Hematopoietic multipotent progenitor cell treated with erythropoietin and hydrocortisone succinate and interleukin-3 and kit ligand, for 6 days (in vitro differentiated cells): ENCODE data around the gene ELF5.

Experiments
- DNase-seq: peaks from one replicate; pipeline ENCODE4 v3.0.0-alpha.2; 2015

The ELF5 gene

GRCh38 chr11:34490304-34490703, 23.3 kb downstream of the ELF5 start:
- no peak for DNase-seq

DNA sequence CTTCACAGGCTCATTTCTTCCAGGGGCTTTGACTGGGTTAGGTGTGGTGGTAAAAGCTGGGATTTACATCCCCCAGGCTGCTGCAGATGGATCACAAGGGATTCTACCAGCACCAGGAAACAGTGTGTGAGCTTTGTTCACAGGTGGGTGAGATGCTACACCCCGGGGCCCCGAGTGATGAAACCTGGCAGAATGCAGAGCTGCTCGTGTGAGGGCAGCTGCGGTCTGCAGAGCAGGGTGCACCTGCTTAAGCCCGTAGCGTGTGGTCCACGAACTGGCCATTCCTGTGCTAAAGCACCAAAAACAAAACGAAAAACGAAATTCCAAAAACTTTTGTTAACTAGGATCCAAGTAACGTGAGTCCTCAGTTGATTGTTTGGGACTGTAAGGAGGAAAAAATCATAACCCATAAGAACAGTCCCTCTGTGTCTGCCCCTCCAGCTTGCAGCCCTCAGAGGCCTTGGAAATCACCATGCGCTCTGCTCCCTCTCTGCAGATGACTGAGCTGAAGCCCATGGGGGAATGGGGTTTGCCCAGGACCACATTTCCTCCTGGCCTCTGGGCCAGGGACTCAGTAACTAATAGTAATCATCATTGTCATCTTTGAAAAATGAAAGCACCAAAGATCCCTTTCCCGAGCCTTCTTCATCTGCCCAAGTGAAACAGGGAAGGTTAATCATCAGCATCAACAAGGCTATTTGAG, 24.6 kb downstream of the ELF5 start:
- no peak for DNase-seq

DNA sequence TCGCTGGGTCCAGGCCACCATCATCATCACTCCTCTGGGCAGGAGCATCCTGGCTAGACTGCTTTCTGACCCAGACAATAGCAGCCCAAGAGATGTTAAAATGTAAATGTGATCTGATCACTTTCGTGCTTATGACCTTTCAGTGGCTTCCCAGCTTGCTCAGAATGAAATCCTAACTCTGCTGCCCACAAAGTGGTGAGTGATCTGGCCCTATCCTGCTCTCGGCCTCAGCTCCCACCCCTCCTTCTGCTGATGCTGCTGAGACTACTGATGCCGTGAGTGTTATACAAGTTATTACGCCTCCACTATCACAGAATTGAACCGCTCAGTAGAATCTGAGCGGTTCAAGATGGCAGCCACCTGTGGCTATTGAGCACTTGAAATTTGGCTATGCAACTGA, 26.2 kb downstream of the ELF5 start:
- no peak for DNase-seq

- no peak for DNase-seq
These were observed 30.3 kb downstream of the ELF5 start for GRCh38 chr11:34483106-34483874.

- DNase-seq, result no peak
These were observed 32.3 kb downstream of the ELF5 start for GRCh38 chr11:34481307-34481706.

- no peak for DNase-seq
These were observed 33.3 kb downstream of the ELF5 start for GRCh38 chr11:34480314-34480713.

- no peak for DNase-seq
These were observed 34.5 kb downstream of the ELF5 start for GRCh38 chr11:34478845-34479663.

DNA sequence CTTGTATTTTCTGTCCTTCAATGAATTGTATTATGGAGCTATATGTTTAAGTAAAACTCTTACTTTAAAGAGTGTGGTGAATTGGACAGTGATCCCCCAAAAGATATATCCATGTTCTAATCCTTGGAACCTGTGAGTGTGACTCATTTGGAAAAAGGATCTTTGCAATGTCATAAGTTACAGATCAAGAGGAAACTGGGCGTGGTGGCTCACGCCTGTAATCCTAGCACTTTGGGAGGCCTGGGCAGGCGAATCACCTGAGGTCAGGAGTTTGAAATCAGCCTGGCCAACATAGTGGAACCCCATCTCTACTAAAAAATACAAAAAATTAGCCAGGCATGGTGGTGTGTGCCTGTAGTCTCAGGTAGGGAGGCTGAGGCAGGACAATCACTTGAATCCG, 36.7 kb downstream of the ELF5 start:
- DNase-seq, result no peak

- DNase-seq, result no peak
These were observed 37.9 kb downstream of the ELF5 start for GRCh38 chr11:34475656-34476055.

- DNase-seq, result no peak
These were observed 39.9 kb downstream of the ELF5 start for GRCh38 chr11:34473603-34474169.

DNA sequence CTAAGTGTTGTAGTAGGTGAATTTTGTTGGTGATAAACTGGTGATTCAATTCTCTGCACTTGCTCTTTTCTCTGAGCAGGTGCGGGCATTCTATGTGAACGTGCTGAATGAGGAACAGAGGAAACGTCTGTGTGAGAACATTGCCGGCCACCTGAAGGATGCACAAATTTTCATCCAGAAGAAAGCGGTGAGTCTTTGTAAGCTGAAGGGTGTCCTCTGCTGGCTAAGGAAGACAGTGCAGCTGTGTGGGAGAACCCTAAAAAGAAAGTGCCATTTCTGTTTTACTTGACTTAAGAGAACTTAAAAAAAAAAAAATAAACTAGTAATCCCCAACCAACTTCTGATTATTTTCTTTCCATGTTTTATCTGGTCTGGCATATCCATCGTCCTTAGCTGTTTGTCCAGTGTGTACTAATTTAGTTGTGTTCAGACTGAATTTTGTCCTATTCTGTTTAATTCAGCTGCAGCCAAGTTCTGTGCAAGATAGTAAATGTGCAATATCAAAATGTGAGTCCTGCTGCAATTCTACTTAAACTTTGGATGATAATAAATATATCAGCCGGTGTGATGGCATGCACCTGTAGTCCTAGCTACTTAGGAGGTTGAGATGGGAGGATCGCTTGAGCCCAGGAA, 45.3 kb downstream of the ELF5 start:
- DNase-seq, result peak; percentile 83

DNA sequence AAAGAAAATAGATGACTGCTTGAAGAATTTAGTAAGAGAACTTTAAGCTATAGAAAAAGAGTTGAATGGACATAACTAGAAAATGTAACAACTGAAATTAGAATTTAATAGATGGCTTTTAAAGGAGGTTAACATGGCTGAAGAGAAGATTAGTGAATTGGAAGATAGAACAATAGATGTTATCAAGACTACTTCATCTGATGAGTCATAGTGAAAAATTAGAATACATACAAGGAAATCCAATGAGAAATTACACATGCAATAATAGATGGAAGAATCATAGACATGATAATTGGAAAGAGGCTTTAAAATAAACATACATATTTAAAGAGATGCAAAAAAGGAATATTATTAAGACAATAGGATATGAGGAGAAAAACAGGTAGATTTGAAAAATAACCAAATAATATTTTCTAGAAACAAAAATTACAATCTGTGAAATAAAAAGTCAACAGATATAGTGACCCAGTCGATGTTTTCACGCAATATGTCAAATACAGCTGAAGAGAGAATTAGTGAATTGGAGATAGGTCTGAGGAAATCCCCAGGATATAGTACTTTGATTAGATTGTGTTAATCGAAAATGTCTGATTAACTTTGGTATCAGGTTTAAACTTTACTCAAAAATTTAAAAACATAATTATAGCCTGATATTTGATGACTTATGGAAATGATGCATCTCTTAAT, 46.6 kb downstream of the ELF5 start:
- no peak for DNase-seq

DNA sequence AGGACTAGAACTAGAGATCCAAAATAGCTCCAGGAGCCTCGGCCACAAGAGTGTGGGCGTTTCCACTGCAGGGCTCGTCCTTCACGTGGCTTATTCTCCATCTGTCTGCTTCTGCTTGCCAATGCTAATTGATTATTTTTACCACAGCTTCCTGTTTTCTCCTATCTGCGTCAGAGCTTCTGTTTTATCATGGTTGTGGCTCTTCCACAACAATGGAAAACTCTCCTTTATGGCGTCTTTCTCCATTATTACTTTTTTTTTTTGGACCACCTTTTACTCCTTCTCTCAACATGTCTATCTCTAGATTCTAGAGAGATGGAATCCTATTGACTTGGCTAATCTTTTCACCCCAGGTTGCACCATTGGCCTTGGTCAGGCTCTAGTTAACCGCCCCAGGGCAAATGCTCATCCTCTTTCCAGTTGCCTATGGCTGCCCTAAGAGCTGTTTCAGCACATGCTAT, 49.0 kb downstream of the ELF5 start:
- DNase-seq, result peak; percentile 83

- DNase-seq, result no peak
These were observed 52.4 kb downstream of the ELF5 start for GRCh38 chr11:34461215-34461614.

DNA sequence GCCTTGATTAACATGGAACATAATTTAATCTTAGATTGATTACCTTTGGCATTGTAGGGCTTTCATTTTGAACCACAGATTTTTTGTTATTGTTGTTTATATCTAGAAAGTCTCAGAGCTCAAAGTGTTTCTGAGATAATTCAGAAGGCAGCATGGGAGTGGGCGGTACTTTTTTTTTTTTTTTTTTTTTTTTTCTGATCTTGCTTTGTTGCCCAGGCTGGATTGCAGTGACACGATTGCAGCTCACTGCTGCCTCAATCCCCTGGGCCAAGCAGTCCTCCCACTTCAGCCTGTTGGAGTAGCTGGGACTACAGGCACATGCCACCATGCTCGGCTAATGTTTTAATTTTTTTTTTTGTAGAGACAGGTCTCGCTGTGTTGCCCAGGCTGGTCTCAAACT, 53.3 kb downstream of the ELF5 start:
- DNase-seq, result no peak

GRCh38 chr11:34459507-34460162, 54.0 kb downstream of the ELF5 start:
- no peak for DNase-seq

DNA sequence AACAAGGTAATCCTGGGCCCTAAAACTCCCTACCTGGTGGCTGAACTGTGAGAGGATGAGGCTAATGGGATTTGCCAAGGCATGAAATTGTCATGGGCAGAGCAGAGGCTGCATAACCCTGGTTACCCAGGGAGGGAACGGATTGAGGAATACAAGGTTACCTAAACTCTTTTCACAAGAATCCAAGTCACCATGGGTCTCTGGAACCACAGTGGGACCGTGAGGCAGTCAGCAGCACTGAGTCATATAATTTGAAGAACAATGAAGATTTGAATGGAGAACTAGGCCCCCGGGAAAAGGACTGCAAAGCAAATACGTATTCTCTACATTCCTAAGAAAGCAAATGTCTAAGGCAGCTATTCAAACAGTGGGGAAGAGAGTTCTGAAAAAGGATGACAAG, 55.1 kb downstream of the ELF5 start:
- DNase-seq, result no peak

DNA sequence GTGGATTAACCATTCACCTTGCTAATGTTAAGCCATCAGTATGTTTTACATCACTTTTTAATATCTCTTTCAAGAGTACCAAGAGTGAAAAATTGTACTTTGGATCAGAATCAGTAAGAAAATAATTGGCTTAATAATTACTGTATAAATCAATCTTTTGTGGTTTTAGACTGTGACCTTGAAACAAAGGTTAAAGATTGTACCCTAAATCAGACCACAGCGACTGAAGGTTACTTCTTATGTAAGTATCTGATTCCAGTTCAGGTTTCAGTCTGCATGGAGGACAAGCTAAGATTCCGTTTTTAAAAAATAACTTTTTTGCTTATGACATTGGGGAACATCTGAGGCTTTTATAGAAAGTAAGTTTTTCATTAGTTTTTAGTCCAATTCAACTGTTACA, 56.0 kb downstream of the ELF5 start:
- DNase-seq, result no peak

DNA sequence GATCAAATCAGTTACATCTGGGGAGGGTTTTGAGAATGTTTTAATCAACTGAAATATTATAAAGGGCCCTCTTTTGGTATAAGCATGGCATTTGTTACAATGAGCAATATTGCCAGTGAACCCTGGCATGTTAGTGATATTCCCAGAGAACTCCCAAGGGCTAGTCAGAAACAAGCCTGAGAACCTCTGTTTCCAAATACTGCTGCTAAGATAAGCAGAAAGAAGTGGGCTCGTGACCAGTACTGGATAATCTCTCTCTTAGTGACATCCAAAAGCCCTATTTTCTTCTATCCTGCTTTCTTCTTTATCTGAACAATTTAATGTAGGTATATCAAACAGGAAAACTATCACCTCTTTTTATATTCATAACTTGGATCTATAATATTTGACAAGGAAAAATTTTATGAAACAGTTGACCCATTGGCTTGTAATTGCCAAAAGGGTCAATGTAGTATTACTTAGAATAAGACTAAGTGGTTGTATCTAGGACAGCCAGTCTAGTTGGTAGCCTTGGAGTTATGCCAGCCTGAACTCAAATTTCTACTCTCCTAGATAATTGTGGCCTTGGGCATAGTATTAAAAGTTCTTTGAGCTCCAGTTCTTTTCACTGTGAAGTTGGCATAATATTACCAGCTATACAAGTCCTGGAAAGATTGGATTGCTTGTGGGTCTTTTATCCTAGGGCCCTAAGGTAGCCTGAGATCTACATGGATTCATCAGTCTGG, 59.1 kb downstream of the ELF5 start:
- no peak for DNase-seq

- no peak for DNase-seq
These were observed 62.5 kb downstream of the ELF5 start for GRCh38 chr11:34451053-34451452.

DNA sequence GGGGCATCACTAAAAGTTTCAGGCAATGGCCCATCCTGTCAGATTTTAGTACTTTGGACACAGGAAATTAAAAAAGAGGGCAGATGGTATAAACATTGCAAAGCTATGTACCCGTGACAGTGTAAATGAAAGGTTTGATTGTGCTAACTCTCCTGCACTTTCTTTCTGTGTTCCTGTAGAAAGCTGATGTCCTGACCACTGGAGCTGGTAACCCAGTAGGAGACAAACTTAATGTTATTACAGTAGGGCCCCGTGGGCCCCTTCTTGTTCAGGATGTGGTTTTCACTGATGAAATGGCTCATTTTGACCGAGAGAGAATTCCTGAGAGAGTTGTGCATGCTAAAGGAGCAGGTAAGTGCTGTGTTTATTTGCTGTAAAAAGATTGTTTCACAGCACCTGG, 64.6 kb downstream of the ELF5 start:
- peak; percentile 52 for DNase-seq
